ENCODE results near the gene RNASE8.

The RNASE8 gene

GRCh38 chr14:21071225-21072030 is 13.8 kb downstream of the RNASE8 start:
- DNase-seq, result peak in 55 of 58 donors; percentile 15 to 86 (median 68)

- peak in 5 of 58 donors; percentile 8 to 35 (median 17) for DNase-seq
These were observed 14.4 kb downstream of the RNASE8 start for GRCh38 chr14:21072031-21072473.

- DNase-seq, result no peak
These were observed 15.2 kb downstream of the RNASE8 start for GRCh38 chr14:21072781-21073339.

- no peak for DNase-seq
These were observed 16.3 kb downstream of the RNASE8 start for GRCh38 chr14:21073921-21074320.

GRCh38 chr14:21074398-21075272 is 17.0 kb downstream of the RNASE8 start:
- no peak for DNase-seq

GRCh38 chr14:21075719-21076437 is 18.3 kb downstream of the RNASE8 start:
- no peak for DNase-seq

GRCh38 chr14:21077672-21078071 is 20.1 kb downstream of the RNASE8 start:
- no peak for DNase-seq

- peak in 30 of 58 donors; percentile 7 to 78 (median 40) for DNase-seq
These were observed 20.7 kb downstream of the RNASE8 start for GRCh38 chr14:21078287-21078686.

GRCh38 chr14:21078726-21079125 is 21.1 kb downstream of the RNASE8 start:
- no peak for DNase-seq

GRCh38 chr14:21081521-21082142 is 24.0 kb downstream of the RNASE8 start:
- no peak for DNase-seq

- DNase-seq, result no peak
These were observed 26.1 kb downstream of the RNASE8 start for GRCh38 chr14:21083565-21084325.

GRCh38 chr14:21084396-21084795 is 26.8 kb downstream of the RNASE8 start:
- DNase-seq, result no peak

- no peak for DNase-seq
These were observed 27.6 kb downstream of the RNASE8 start for GRCh38 chr14:21084998-21085853.

GRCh38 chr14:21086908-21087293 is 29.3 kb downstream of the RNASE8 start:
- DNase-seq, result no peak

- DNase-seq, result peak in 46 of 58 donors; percentile 7 to 87 (median 55)
These were observed 29.9 kb downstream of the RNASE8 start for GRCh38 chr14:21087294-21088091.

- DNase-seq, result no peak
These were observed 31.1 kb downstream of the RNASE8 start for GRCh38 chr14:21088687-21089086.

GRCh38 chr14:21089271-21089670 is 31.6 kb downstream of the RNASE8 start:
- no peak for DNase-seq

GRCh38 chr14:21089877-21090193 is 32.2 kb downstream of the RNASE8 start:
- DNase-seq, result no peak
